Neural cell (in vitro differentiated cells): Measurements from ENCODE around the gene COL6A2. TPM values are rescaled to one million over a fixed set of nuclear protein-coding genes. Genes with fewer than 3 reads are reported as not detected.

Source experiments
- H2AFZ ChIP-seq: fragments of 200-600, 300-800 bp; sonication (generic), shearing (Covaris generic); 2 replicates; pipeline ENCODE4 v1.6.0; 2014; ENCODE audit warnings: low read depth, mild to moderate bottlenecking, antibody characterized with exemption, low read length, moderate library complexity
- H3F3A ChIP-seq: fragments of 200-600 bp; shearing (Covaris generic); 2 replicates; pipeline ENCODE4 v1.6.1; 2016; ENCODE audit warnings: mild to moderate bottlenecking, moderate library complexity, mixed read lengths, antibody characterized with exemption, low read length; ENCODE audit not compliant: insufficient read depth, poor library complexity, severe bottlenecking
- H3K27ac ChIP-seq: fragments of 200-600, 300-800 bp; sonication (generic), shearing (Covaris generic); 2 replicates; pipeline ENCODE4 v1.5.1; 2014; ENCODE audit warnings: mild to moderate bottlenecking, low read length, moderate library complexity
- H3K27me3 ChIP-seq: fragments of 300-800, 200-600 bp; sonication (generic), shearing (Covaris generic); 2 replicates; pipeline ENCODE4 v1.6.0; 2014; ENCODE audit warnings: mild to moderate bottlenecking, low read depth, low read length, moderate library complexity; ENCODE audit not compliant: insufficient read depth
- H3K36me3 ChIP-seq: fragments of 300-800, 200-600 bp; sonication (generic), shearing (Covaris generic); 2 replicates; pipeline ENCODE4 v1.5.1; 2014; ENCODE audit warnings: mild to moderate bottlenecking, antibody characterized with exemption, low read length, moderate library complexity; ENCODE audit not compliant: insufficient read depth
- H3K4me2 ChIP-seq: fragments of 300-800, 200-600 bp; sonication (generic), shearing (Covaris generic); 2 replicates; pipeline ENCODE4 v1.6.0; 2014; ENCODE audit warnings: mild to moderate bottlenecking, low read length
- H3K4me3 ChIP-seq: fragments of 300-800, 200-600 bp; sonication (generic), shearing (Covaris generic); 2 replicates; pipeline ENCODE4 v1.5.1; 2014; ENCODE audit warnings: mild to moderate bottlenecking, low read length, moderate library complexity
- H3K79me2 ChIP-seq: fragments of 200-600 bp; shearing (Covaris generic); replicated peaks from 2 replicates; pipeline ENCODE4 v1.6.0; 2014; ENCODE audit warnings: mild to moderate bottlenecking, low read length, moderate library complexity; ENCODE audit not compliant: insufficient read depth
- H3K9ac ChIP-seq: fragments of 300-800, 200-600 bp; sonication (generic), shearing (Covaris generic); 2 replicates; pipeline ENCODE4 v1.6.1; 2016; ENCODE audit warnings: mild to moderate bottlenecking, low read length, mixed read lengths
- H3K9me2 ChIP-seq: fragments of 200-600 bp; shearing (Covaris generic); 2 replicates; pipeline ENCODE4 v1.6.1; 2016; ENCODE audit warnings: mild to moderate bottlenecking, low read length, mixed read lengths; ENCODE audit not compliant: insufficient read depth
- H3K9me3 ChIP-seq: fragments of 200-600, 300-800 bp; sonication (generic), shearing (Covaris generic); 2 replicates; pipeline ENCODE4 v1.6.1; 2016; ENCODE audit warnings: mild to moderate bottlenecking, mixed run types, low read length, moderate library complexity, mixed read lengths
- H4K20me1 ChIP-seq: fragments of 200-600 bp; shearing (Covaris generic); 2 replicates; pipeline ENCODE4 v1.6.1; 2016; ENCODE audit warnings: mild to moderate bottlenecking, mixed run types; ENCODE audit not compliant: insufficient read depth
- EP300 ChIP-seq: fragments of 450-650 bp; conservative IDR thresholded peaks from 2 replicates; pipeline ENCODE4 v1.6.1; 2014; ENCODE audit warnings: antibody characterized with exemption, mild to moderate bottlenecking, moderate library complexity; ENCODE audit not compliant: poor library complexity, severe bottlenecking
- EZH2 ChIP-seq: fragments of 200-600, 300-800 bp; shearing (Covaris generic), sonication (generic); IDR thresholded peaks from 2 replicates; pipeline ENCODE4 v1.6.1; 2014; ENCODE audit warnings: antibody characterized with exemption, low read length, borderline replicate concordance, mild to moderate bottlenecking; ENCODE audit not compliant: insufficient read depth, poor library complexity, severe bottlenecking
- MXI1 ChIP-seq: fragments of 450-650 bp; conservative IDR thresholded peaks from 2 replicates; pipeline ENCODE4 v1.6.1; 2014; ENCODE audit warnings: antibody characterized with exemption, mild to moderate bottlenecking; ENCODE audit not compliant: poor library complexity, severe bottlenecking
- POLR2AphosphoS5 ChIP-seq: IDR thresholded peaks from 2 replicates; pipeline ENCODE4 v1.6.1; 2012
- RAD21 ChIP-seq: fragments of 450-650 bp; conservative IDR thresholded peaks from 2 replicates; pipeline ENCODE4 v1.6.1; 2014; ENCODE audit warnings: antibody characterized with exemption, mild to moderate bottlenecking, moderate library complexity
- SMC3 ChIP-seq: fragments of 450-650 bp; conservative IDR thresholded peaks from 2 replicates; pipeline ENCODE4 v1.6.1; 2014; ENCODE audit warnings: antibody characterized with exemption, mild to moderate bottlenecking, moderate library complexity; ENCODE audit not compliant: poor library complexity
- TAF1 ChIP-seq: IDR thresholded peaks from 2 replicates; pipeline ENCODE4 v1.6.1; 2012; ENCODE audit warnings: low read depth
- polyA plus RNA-seq: library from polyadenylated mRNA; depleted of rRNA; stranded (reverse); fragments of >200 nt; gene quantifications from 2 replicates; pipeline ENCODE4 v1.2.3, GENCODE V29; 2014
- TF ChIP-seq, protein P1 (sequence below): fragments of 450-650 bp; IDR thresholded peaks from 2 replicates; pipeline ENCODE4 v1.5.1; 2014; ENCODE audit warnings: antibody characterized with exemption, mild to moderate bottlenecking, moderate library complexity; ENCODE audit not compliant: poor library complexity, severe bottlenecking
- TF ChIP-seq, protein P2 (sequence below): IDR thresholded peaks from 2 replicates; pipeline ENCODE4 v1.6.1; 2012; ENCODE audit warnings: borderline replicate concordance

COL6A2 gene
- polyA plus RNA-seq, 1 donor from 2014 or later = not detected

DNA sequence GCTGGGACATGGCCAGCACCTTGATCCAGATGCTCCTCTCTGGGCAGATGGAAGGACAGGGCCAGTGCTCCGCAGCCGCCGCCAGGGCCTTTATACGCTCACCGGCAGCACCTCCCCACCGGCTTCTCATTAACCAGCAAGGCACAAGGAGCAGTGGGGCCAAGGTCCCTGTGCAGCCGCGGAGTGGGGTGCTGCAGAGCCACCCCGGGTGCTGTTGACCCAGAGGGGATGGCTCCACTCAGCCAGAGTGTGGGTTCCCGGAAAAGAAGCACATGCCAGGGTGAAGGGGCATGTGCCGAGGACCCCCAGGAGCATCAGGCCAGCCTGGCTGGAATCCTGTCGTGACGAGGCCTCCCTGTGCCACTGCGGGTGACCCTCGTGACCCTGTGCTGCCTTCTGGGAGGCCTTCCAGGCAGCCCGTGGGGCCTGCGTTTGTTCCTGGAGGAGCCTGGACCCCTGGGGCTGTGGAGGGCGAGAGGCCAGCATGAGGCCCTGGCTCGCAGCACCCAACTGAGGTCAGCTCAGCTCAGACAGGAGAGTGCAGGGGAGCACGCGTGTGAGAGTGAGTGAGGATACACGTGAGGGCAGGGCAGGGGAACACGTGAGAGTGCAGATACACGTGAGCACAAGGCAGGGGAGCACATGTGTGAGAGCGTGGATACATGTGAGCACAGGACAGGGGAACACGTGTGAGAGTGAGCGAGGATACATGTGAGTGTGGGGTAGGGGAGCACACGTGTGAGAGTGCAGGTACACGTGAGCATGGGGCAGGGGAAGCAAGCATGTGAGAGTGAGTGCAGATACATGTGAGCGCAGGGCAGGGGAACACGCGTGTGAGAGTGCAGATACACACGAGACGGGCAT is 57.8 kb downstream of the COL6A2 start, which contains the start of gene FTCD:
FTCD (minus strand) TSS at position 66 of the 864 bp plus-strand sequence; CDS start at position 10, 56 bp downstream.
- no peak within 1 kb of the TSS for H3K27ac ChIP-seq
- H3F3A ChIP-seq = no peaks in the 10 kb centered on the region
- no peak within 1 kb of the TSS for H3K9ac ChIP-seq
- H4K20me1 ChIP-seq = no peaks in the 10 kb centered on the region
- H3K4me3 ChIP-seq = no peak within 1 kb of the TSS
- TF ChIP-seq EP300 = no peak
- TF ChIP-seq EZH2 = no peak
- no peak for TF ChIP-seq POLR2AphosphoS5
- no peak for TF ChIP-seq SMC3
- TF ChIP-seq, protein P1, sequence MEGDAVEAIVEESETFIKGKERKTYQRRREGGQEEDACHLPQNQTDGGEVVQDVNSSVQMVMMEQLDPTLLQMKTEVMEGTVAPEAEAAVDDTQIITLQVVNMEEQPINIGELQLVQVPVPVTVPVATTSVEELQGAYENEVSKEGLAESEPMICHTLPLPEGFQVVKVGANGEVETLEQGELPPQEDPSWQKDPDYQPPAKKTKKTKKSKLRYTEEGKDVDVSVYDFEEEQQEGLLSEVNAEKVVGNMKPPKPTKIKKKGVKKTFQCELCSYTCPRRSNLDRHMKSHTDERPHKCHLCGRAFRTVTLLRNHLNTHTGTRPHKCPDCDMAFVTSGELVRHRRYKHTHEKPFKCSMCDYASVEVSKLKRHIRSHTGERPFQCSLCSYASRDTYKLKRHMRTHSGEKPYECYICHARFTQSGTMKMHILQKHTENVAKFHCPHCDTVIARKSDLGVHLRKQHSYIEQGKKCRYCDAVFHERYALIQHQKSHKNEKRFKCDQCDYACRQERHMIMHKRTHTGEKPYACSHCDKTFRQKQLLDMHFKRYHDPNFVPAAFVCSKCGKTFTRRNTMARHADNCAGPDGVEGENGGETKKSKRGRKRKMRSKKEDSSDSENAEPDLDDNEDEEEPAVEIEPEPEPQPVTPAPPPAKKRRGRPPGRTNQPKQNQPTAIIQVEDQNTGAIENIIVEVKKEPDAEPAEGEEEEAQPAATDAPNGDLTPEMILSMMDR = no peak
- no peak for TF ChIP-seq MXI1
- TF ChIP-seq, protein P2, sequence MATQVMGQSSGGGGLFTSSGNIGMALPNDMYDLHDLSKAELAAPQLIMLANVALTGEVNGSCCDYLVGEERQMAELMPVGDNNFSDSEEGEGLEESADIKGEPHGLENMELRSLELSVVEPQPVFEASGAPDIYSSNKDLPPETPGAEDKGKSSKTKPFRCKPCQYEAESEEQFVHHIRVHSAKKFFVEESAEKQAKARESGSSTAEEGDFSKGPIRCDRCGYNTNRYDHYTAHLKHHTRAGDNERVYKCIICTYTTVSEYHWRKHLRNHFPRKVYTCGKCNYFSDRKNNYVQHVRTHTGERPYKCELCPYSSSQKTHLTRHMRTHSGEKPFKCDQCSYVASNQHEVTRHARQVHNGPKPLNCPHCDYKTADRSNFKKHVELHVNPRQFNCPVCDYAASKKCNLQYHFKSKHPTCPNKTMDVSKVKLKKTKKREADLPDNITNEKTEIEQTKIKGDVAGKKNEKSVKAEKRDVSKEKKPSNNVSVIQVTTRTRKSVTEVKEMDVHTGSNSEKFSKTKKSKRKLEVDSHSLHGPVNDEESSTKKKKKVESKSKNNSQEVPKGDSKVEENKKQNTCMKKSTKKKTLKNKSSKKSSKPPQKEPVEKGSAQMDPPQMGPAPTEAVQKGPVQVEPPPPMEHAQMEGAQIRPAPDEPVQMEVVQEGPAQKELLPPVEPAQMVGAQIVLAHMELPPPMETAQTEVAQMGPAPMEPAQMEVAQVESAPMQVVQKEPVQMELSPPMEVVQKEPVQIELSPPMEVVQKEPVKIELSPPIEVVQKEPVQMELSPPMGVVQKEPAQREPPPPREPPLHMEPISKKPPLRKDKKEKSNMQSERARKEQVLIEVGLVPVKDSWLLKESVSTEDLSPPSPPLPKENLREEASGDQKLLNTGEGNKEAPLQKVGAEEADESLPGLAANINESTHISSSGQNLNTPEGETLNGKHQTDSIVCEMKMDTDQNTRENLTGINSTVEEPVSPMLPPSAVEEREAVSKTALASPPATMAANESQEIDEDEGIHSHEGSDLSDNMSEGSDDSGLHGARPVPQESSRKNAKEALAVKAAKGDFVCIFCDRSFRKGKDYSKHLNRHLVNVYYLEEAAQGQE = no peak
- no peak for TF ChIP-seq TAF1
- no peak for TF ChIP-seq RAD21
- no peaks in the 10 kb centered on the region for H3K79me2 ChIP-seq
- no peaks in the 10 kb centered on the region for H3K9me2 ChIP-seq
- no peaks in the 10 kb centered on the region for H3K36me3 ChIP-seq
- H3K9me3 ChIP-seq = no peaks in the 10 kb centered on the region
- no peaks in the 10 kb centered on the region for H3K27me3 ChIP-seq
- H3K4me2 ChIP-seq = no peak within 1 kb of the TSS
- no peak within 1 kb of the TSS for H2AFZ ChIP-seq

GRCh38 chr21:46156378-46156645 is 58.4 kb downstream of the COL6A2 start:
- Histone ChIP-seq H3K9me2 (no peaks in the 10 kb centered on the region), H3K79me2 (no peaks in the 10 kb centered on the region), H3K27me3 (no peaks in the 10 kb centered on the region), H3K9me3 (no peaks in the 10 kb centered on the region), H4K20me1 (no peaks in the 10 kb centered on the region), H3K4me2 (no peak overlapping the region), H3K27ac (no peak overlapping the region), H3K36me3 (no peaks in the 10 kb centered on the region), H3F3A (no peaks in the 10 kb centered on the region), H2AFZ (no peak overlapping the region), H3K9ac (no peak overlapping the region), H3K4me3 (no peak overlapping the region)
- TF ChIP-seq, protein P1 = no peak
- TF ChIP-seq RAD21 (no peak), POLR2AphosphoS5 (no peak), SMC3 (no peak), MXI1 (no peak), TAF1 (no peak), EP300 (no peak), EZH2 (no peak)
- TF ChIP-seq, protein P2 = no peak
